PC-9 (cell line): ENCODE data around the gene DZIP1. TPM values are rescaled to one million over a fixed set of nuclear protein-coding genes. Genes with fewer than 3 reads are reported as not detected.

Source experiments
- BruUV-seq: library from RNA; stranded (reverse); fragments of 400-500 nt; replicated peaks from 2 replicates; lab custom pipeline; 2021; lab: Mats Ljungman, UMichigan
- CTCF ChIA-PET: fragments of 300-600 bp; sonication (Branson Sonifier 250); formaldehyde crosslinking; loops from one replicate; lab custom pipeline; 2022; ENCODE audit warnings: antibody characterized with exemption; lab: Charles Lee
- POLR2A ChIA-PET: fragments of 300-600 bp; sonication (Branson Sonifier 250); formaldehyde crosslinking; loops from one replicate; lab custom pipeline; 2022; ENCODE audit warnings: antibody characterized with exemption; ENCODE audit not compliant: unreplicated experiment; lab: Charles Lee
- DNase-seq, 2 experiments: peaks; one replicate each; pipeline versions ENCODE4 v3.0.0 to v3.0.0-alpha.2; 2015 to 2022; ENCODE audit warnings: mixed read lengths in 1 of 2
- H2AFZ ChIP-seq: fragments of 200-600 bp; sonication (generic); 2 replicates; pipeline ENCODE4 v1.8.1; 2017; ENCODE audit warnings: antibody characterized with exemption
- H3F3A ChIP-seq: fragments of 200-600 bp; sonication (generic); 2 replicates; pipeline ENCODE4 v1.8.1; 2017; ENCODE audit warnings: antibody characterized with exemption, mild to moderate bottlenecking, low read depth; ENCODE audit not compliant: insufficient read depth
- H3K27ac ChIP-seq: fragments of 200-600 bp; sonication (generic); 2 replicates; pipeline ENCODE4 v1.6.1; 2016; ENCODE audit warnings: mixed run types
- H3K27me3 ChIP-seq: fragments of 200-600 bp; sonication (generic); 2 replicates; pipeline ENCODE4 v1.6.1; 2016; ENCODE audit warnings: low read depth, mixed run types; ENCODE audit not compliant: insufficient read depth
- H3K36me3 ChIP-seq: fragments of 200-600 bp; sonication (generic); 2 replicates; pipeline ENCODE4 v1.6.1; 2016; ENCODE audit warnings: low read depth, mixed run types
- H3K4me1 ChIP-seq: fragments of 200-600 bp; sonication (generic); replicated peaks from 2 replicates; pipeline ENCODE4 v1.6.1; 2016; ENCODE audit warnings: mixed run types; ENCODE audit not compliant: insufficient read depth
- H3K4me2 ChIP-seq: fragments of 200-600 bp; sonication (generic); 2 replicates; pipeline ENCODE4 v1.6.1; 2017; ENCODE audit warnings: mixed run types
- H3K4me3 ChIP-seq: fragments of 200-600 bp; sonication (generic); 2 replicates; pipeline ENCODE4 v1.6.1; 2016; ENCODE audit warnings: mixed run types
- H3K79me2 ChIP-seq: fragments of 200-600 bp; sonication (generic); 2 replicates; pipeline ENCODE4 v1.6.1; 2017; ENCODE audit warnings: low read depth, mixed run types
- H3K9me2 ChIP-seq: fragments of 200-600 bp; sonication (generic); 2 replicates; pipeline ENCODE4 v1.8.1; 2017; ENCODE audit warnings: mild to moderate bottlenecking; ENCODE audit not compliant: insufficient read depth
- H3K9me3 ChIP-seq: fragments of 200-600 bp; sonication (generic); 2 replicates; pipeline ENCODE4 v1.8.1; 2016; ENCODE audit warnings: low read depth; ENCODE audit not compliant: insufficient read depth
- H4K20me1 ChIP-seq: fragments of 200-600 bp; sonication (generic); 2 replicates; pipeline ENCODE4 v1.8.1; 2017; ENCODE audit not compliant: insufficient read depth
- CTCF ChIP-seq: fragments of 200-600 bp; sonication (generic); conservative IDR thresholded peaks from 2 replicates; pipeline ENCODE4 v1.6.1; 2017; ENCODE audit warnings: mixed run types, antibody characterized with exemption, mild to moderate bottlenecking, moderate library complexity
- EZH2 ChIP-seq: fragments of 200-600 bp; sonication (generic); IDR thresholded peaks from 2 replicates; pipeline ENCODE4 v1.8.0; 2017; ENCODE audit warnings: antibody characterized with exemption, low read depth
- intact Hi-C: fragments of 100-400 bp; cut with micrococcal nuclease; formaldehyde crosslinking; loops from one replicate; pipeline ENCODE4 v1.10.0; 2022; ENCODE audit not compliant: unreplicated experiment
- total RNA-seq: library from RNA; stranded (reverse); gene quantifications from 2 replicates; pipeline ENCODE4 v1.2.3, GENCODE V29; 2021

Gene DZIP1
- total RNA-seq, 1 experiment from 2014 or later = not detected

DNA sequence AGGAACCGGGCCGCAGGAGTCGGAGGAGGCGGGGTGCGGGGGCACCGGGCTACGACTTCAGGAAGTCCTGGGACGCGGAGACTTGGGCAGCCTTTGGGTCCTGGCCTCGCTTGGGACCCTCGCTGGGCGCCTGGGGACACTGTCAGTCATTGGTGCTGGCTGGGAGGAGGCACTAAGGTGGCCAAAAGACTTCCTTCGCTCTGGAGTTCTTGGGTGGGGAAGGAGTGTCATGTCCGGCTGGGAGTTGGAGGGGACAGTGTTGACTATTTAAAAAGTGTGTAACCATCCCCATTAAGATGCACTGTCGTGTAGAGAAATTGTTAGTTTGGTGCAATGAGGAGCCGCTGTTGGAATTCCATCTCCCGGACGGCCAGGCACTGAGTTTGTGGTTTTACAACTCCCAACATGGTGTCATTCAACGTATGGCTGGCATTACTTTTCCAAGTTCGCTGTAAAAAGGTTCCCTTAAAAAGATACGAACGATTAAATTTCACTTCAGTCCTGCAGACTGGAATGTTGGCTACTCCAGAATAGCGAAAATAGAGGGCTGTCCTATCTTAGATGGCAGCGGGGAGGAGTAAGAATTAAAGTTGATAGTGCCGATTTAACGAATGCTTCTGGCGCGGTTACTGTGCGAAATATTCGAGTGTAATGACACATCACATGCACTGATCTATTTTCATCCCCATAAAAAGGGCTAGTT lies 33.2 kb upstream of the DZIP1 start:
- peak overlapping the region; percentile 92 for H3K27ac ChIP-seq
- no peaks in the 10 kb centered on the region for H3K27me3 ChIP-seq
- no peak for DNase-seq
- POLR2A ChIA-PET = no interaction called here
- TF ChIP-seq EZH2 (no peak), CTCF (no peak)
- H3K4me1 ChIP-seq = peaks cover 33% of the 10 kb centered on the region
- intact Hi-C loops = loop anchor here (2.0 kb wide), 1 partner anchor 1755 kb away; no protein-coding TSS in a partner anchor
- peak overlapping the region; percentile 84 for H2AFZ ChIP-seq
- no peaks in the 10 kb centered on the region for H3K36me3 ChIP-seq
- peak overlapping the region; percentile 84 for H3K4me3 ChIP-seq
- H3K79me2 ChIP-seq = peaks cover 68% of the 10 kb centered on the region
- CTCF ChIA-PET = no interaction called here
- H3K9me3 ChIP-seq = peaks cover 4% of the 10 kb centered on the region; the same call in 1 of the 2 replicates
- H3F3A ChIP-seq = peaks cover 5% of the 10 kb centered on the region; the same call in 1 of the 2 replicates
- peak overlapping the region; percentile 77 for H3K4me2 ChIP-seq
- no peaks in the 10 kb centered on the region for H3K9me2 ChIP-seq
- peaks cover 4% of the 10 kb centered on the region; the same call in 1 of the 2 replicates for H4K20me1 ChIP-seq
- no TSS peak for BruUV-seq

GRCh38 chr13:95676762-95677563 lies 32.5 kb upstream of the DZIP1 start, which contains the start of gene DNAJC3:
DNAJC3 (plus strand) TSS chr13:95677139; CDS start chr13:95677256, 117 bp downstream.
- Histone ChIP-seq H3K4me3 (peak within 1 kb of the TSS; percentile 84), H3K4me2 (peak within 1 kb of the TSS; percentile 80), H3K9me2 (no peaks in the 10 kb centered on the region), H3K36me3 (no peaks in the 10 kb centered on the region), H3K27me3 (no peaks in the 10 kb centered on the region), H4K20me1 (peaks cover 4% of the 10 kb centered on the region; the same call in 1 of the 2 replicates), H3F3A (peaks cover 5% of the 10 kb centered on the region; the same call in 1 of the 2 replicates), H3K79me2 (peaks cover 60% of the 10 kb centered on the region), H3K4me1 (peaks cover 33% of the 10 kb centered on the region), H3K27ac (peak within 1 kb of the TSS; percentile 92), H3K9me3 (peaks cover 4% of the 10 kb centered on the region; the same call in 1 of the 2 replicates), H2AFZ (peak within 1 kb of the TSS; percentile 98)
- no TSS peak for BruUV-seq
- ChIA-PET CTCF (no interaction called here), POLR2A (interaction anchor here (0.5 to 0.9 kb wide), 7 partner anchors 37 to 1129 kb away, joined by 3 to 7 read pairs (median 3); no protein-coding TSS in a partner anchor)
- peak; percentile 92 to 98 for DNase-seq
- intact Hi-C loops = loop anchor here (2.0 kb wide), 1 partner anchor 1756 kb away; no protein-coding TSS in a partner anchor
- TF ChIP-seq CTCF = no peak
